Measurements from ENCODE around the gene DNAJA1.

Gene DNAJA1

DNA sequence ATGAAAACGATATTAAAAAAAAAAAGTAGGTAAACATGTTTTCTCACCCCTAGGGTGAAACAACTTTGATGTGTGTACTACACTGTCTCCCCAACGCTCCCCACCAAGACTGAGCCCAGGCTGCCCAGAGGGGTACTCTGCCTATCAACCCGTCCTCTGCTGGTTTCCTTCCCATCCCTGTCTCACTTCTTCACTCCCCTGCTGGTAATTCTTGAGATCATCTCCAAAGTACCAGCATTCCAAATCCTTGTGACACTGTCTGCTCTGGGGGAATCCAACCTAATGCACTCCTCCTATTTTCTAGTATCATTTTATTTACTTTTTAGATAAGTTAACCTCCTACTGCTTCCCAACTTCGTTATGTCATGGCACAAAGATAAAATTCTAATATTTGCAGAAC, 17.3 kb upstream of the DNAJA1 start:
- H3K4me3 ChIP-seq (ENCODE audit: low read depth, low read length): no peak overlapping the region
- TF ChIP-seq, protein P1, sequence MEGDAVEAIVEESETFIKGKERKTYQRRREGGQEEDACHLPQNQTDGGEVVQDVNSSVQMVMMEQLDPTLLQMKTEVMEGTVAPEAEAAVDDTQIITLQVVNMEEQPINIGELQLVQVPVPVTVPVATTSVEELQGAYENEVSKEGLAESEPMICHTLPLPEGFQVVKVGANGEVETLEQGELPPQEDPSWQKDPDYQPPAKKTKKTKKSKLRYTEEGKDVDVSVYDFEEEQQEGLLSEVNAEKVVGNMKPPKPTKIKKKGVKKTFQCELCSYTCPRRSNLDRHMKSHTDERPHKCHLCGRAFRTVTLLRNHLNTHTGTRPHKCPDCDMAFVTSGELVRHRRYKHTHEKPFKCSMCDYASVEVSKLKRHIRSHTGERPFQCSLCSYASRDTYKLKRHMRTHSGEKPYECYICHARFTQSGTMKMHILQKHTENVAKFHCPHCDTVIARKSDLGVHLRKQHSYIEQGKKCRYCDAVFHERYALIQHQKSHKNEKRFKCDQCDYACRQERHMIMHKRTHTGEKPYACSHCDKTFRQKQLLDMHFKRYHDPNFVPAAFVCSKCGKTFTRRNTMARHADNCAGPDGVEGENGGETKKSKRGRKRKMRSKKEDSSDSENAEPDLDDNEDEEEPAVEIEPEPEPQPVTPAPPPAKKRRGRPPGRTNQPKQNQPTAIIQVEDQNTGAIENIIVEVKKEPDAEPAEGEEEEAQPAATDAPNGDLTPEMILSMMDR (IDR thresholded peaks at IDR 0.05; ENCODE audit: control insufficient read depth, extremely low read depth, insufficient read depth): no peak
- no peak for DNase-seq (ENCODE audit: low read depth)

DNA sequence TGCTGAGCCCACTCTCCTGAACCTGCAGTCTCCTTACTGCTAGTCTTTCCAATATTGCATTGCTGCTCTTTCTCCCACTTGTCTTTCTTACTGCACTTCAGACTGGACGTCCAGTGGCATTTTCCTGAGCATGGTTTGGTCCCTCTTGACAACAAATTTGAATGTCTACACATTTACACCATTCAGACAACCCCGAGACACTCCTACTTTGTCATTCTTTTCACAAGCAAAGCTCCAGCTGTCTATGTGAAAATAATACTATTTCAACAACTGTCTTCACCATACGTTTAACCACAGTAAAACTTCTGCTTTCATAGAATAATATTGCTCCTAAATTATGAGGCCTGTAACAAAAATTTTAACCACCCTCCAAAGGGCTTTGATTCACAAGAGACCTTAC, 13.2 kb upstream of the DNAJA1 start:
- H3K4me3 ChIP-seq (ENCODE audit: low read depth, low read length): no peak overlapping the region
- no peak for DNase-seq (ENCODE audit: low read depth)
- TF ChIP-seq, protein P1 (IDR thresholded peaks at IDR 0.05; ENCODE audit: control insufficient read depth, extremely low read depth, insufficient read depth): no peak

DNA sequence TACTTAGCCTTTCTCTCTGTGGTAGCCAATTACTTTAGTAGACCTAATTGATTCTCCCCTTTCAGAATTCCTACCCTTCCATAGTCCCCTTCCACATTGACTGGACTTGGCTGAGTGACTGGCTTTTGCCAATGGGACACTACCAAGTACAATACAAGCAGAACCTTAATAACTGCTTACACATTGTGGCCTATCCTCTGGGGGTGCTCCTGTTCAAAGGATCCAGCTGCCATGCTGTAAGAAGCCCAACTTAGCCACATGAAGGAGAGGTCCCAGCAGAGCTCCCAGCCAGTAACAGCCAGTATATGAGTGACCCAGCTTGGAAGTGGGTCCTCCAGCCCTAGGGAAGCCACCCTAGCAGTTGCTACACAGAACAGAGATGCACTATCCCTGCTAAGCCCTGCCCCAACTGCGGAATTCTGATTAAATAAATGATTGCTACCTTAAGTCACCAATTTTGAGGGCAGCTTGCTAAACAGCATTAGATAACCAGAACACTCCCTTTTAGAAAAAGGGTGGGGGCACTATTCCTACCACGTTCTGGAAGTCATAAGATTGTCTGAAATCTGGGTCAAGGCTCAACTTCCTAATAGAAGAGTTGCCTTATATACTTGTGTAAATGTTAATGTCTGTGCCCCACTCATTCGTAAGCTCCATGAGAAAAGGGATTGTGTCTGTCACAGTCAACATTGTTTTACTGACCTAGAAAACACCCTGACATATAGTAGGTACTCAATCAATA, 12.6 kb upstream of the DNAJA1 start:
- no peak overlapping the region for H3K4me3 ChIP-seq (ENCODE audit: low read depth, low read length)
- TF ChIP-seq, protein P1 (IDR thresholded peaks at IDR 0.05; ENCODE audit: control insufficient read depth, extremely low read depth, insufficient read depth): no peak
- DNase-seq (ENCODE audit: low read depth): no peak

- DNase-seq (ENCODE audit: low read depth): no peak
- TF ChIP-seq, protein P1 (IDR thresholded peaks at IDR 0.05; ENCODE audit: control insufficient read depth, extremely low read depth, insufficient read depth): no peak
- no peak overlapping the region for H3K4me3 ChIP-seq (ENCODE audit: low read depth, low read length)
Measured at GRCh38 chr9:33013962-33014664, 11.0 kb upstream of the DNAJA1 start.

GRCh38 chr9:33014665-33015014, 10.4 kb upstream of the DNAJA1 start:
- DNase-seq (ENCODE audit: low read depth): no peak
- TF ChIP-seq, protein P1 (IDR thresholded peaks at IDR 0.05; ENCODE audit: control insufficient read depth, extremely low read depth, insufficient read depth): no peak
- no peak overlapping the region for H3K4me3 ChIP-seq (ENCODE audit: low read depth, low read length)

- DNase-seq (ENCODE audit: low read depth): no peak
- no peak overlapping the region for H3K4me3 ChIP-seq (ENCODE audit: low read depth, low read length)
- TF ChIP-seq, protein P1 (IDR thresholded peaks at IDR 0.05; ENCODE audit: control insufficient read depth, extremely low read depth, insufficient read depth): no peak
Measured at GRCh38 chr9:33017283-33018041, 7.6 kb upstream of the DNAJA1 start.
